Cardiac muscle cell (in vitro differentiated cells and primary cell): Measurements from ENCODE around the gene MAML3. TPM values are rescaled to one million over a fixed set of nuclear protein-coding genes. Genes with fewer than 3 reads are reported as not detected.

Source experiments
- DNase-seq, 2 donors: peaks; one replicate each; pipeline versions ENCODE4 v3.0.0 to v3.0.0-alpha.2; 2010 to 2017; ENCODE audit warnings: low read depth in 1 of 2, low spot score in 1 of 2
- H3K27ac ChIP-seq: fragments of 200-600 bp; sonication (generic); 2 replicates; pipeline ENCODE4 v1.5.1; 2016
- H3K27me3 ChIP-seq: fragments of 200-600 bp; sonication (generic); 2 replicates; pipeline ENCODE4 v1.6.0; 2016; ENCODE audit warnings: control low read depth
- H3K36me3 ChIP-seq: fragments of 200-600 bp; sonication (generic); 2 replicates; pipeline ENCODE4 v1.5.1; 2016; ENCODE audit warnings: control low read depth
- H3K4me1 ChIP-seq: fragments of 200-600 bp; sonication (generic); 2 replicates; pipeline ENCODE4 v1.8.1; 2017; ENCODE audit warnings: low read depth, mild to moderate bottlenecking, mixed run types
- H3K4me3 ChIP-seq: fragments of 200-600 bp; sonication (generic); 2 replicates; pipeline ENCODE4 v1.5.1; 2016; ENCODE audit warnings: mild to moderate bottlenecking
- H3K9me3 ChIP-seq: fragments of 200-600 bp; sonication (generic); 2 replicates; pipeline ENCODE4 v1.5.1; 2017; ENCODE audit warnings: low read depth, mild to moderate bottlenecking, control low read depth
- polyA plus RNA-seq: library from polyadenylated mRNA; unstranded; fragments of >200 nt; fragmentation: Nextera tagmentation; extraction: Ambion mirVana; gene quantifications from 2 replicates; pipeline ENCODE4 v1.2.1, GENCODE V29; 2016
- total RNA-seq: library from RNA; depleted of rRNA; stranded (reverse); fragments of >200 nt; gene quantifications from 2 replicates; pipeline ENCODE4 v1.2.3, GENCODE V29; 2016
- TF ChIP-seq, protein P1 (sequence below): IDR thresholded peaks from 2 replicates; pipeline ENCODE4 v1.5.1; 2012; ENCODE audit warnings: low read depth, mild to moderate bottlenecking, low read length

The MAML3 gene
- total and polyA plus RNA-seq, 2 experiments from 2014 or later = 7.8 to 22.8 TPM

DNA sequence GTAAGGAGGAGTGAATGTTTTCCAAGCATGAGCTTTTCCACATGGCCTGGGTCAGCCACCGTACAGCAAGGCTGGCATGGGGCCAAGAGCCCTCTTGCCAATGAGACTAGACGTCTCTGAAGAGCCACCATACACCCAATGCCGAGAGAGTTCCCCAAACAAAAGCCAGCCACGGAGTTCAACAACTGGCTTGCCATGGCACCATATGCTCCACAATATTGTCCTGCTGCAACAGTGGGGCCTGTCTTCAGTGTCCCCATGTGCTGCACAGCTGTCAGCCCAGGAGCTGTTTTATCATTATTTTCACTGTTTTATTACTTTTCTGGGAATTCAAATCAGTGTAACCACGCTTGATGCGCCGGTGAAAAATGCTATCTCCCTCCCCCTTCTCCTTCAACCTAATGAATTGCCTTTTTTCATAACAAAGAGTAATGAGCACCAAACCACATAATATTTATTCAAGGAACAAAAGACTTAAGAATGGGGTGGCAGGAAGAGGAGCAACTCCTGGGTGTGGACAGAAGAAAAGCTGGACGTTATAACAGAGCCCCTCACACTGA, 18.4 kb downstream of the MAML3 start:
- Histone ChIP-seq H3K4me3 (no peak overlapping the region), H3K27ac (no peak overlapping the region), H3K36me3 (no peaks in the 10 kb centered on the region), H3K4me1 (peaks cover 26% of the 10 kb centered on the region), H3K9me3 (no peaks in the 10 kb centered on the region), H3K27me3 (no peaks in the 10 kb centered on the region)
- TF ChIP-seq, protein P1, sequence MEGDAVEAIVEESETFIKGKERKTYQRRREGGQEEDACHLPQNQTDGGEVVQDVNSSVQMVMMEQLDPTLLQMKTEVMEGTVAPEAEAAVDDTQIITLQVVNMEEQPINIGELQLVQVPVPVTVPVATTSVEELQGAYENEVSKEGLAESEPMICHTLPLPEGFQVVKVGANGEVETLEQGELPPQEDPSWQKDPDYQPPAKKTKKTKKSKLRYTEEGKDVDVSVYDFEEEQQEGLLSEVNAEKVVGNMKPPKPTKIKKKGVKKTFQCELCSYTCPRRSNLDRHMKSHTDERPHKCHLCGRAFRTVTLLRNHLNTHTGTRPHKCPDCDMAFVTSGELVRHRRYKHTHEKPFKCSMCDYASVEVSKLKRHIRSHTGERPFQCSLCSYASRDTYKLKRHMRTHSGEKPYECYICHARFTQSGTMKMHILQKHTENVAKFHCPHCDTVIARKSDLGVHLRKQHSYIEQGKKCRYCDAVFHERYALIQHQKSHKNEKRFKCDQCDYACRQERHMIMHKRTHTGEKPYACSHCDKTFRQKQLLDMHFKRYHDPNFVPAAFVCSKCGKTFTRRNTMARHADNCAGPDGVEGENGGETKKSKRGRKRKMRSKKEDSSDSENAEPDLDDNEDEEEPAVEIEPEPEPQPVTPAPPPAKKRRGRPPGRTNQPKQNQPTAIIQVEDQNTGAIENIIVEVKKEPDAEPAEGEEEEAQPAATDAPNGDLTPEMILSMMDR = no peak
- DNase-seq = peak; percentile 63 to 74

DNA sequence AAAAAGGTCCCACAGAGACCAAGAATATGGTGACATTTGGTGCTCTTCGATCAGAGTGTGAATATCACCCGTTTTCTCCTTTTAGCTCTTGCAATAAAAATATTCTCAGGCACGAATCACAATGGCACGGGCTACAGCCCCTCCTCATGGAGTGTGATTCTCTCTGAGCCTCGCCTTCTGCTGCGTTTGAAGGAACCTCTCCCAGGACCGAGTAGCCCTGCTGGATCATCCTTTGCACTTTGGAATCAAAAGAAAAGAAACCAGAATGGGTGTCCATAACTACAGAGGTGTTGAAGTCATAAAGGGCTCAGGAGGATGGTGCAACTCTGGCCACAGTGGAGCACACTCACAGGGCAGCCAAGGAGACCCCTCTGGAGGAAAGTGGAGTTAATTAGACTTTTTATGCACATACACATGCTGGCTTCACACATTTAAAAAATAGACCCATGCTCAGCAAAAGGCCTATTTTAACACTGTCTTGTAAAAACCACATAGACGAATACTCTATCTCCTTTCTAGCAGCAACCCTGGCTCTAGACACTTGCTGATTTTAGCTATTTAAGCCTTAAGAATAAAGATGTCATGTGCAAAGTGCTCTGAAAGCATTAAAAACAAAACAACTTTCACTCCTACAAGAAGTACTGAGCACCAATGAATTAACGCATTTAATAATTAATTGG, 19.1 kb downstream of the MAML3 start:
- Histone ChIP-seq H3K27me3 (no peaks in the 10 kb centered on the region), H3K36me3 (no peaks in the 10 kb centered on the region), H3K4me1 (peaks cover 26% of the 10 kb centered on the region), H3K27ac (no peak overlapping the region), H3K4me3 (no peak overlapping the region), H3K9me3 (no peaks in the 10 kb centered on the region)
- TF ChIP-seq, protein P1 = no peak
- no peak for DNase-seq

DNA sequence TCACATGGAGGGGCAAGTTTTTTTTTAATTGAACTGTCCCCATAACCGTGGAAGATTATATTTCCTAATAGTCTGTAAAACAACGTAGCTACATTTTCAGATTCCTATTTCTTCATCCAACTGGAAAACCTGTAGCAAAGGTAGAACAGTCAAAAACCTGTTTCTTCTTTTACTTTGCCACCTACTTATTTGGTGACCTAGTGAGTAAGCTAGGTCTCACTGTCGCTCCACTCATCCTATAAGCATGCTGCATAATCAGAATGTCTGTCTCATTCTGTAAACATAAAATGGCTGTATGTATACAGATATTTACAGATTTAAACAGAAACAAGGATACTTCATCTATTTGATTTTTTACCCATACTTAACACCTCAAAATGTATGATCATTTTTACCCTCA, 20.4 kb downstream of the MAML3 start:
- no peak for DNase-seq
- Histone ChIP-seq H3K4me1 (peaks cover 24% of the 10 kb centered on the region), H3K27me3 (no peaks in the 10 kb centered on the region), H3K9me3 (no peaks in the 10 kb centered on the region), H3K4me3 (no peak overlapping the region), H3K36me3 (no peaks in the 10 kb centered on the region), H3K27ac (no peak overlapping the region)
- TF ChIP-seq, protein P1 = no peak

DNA sequence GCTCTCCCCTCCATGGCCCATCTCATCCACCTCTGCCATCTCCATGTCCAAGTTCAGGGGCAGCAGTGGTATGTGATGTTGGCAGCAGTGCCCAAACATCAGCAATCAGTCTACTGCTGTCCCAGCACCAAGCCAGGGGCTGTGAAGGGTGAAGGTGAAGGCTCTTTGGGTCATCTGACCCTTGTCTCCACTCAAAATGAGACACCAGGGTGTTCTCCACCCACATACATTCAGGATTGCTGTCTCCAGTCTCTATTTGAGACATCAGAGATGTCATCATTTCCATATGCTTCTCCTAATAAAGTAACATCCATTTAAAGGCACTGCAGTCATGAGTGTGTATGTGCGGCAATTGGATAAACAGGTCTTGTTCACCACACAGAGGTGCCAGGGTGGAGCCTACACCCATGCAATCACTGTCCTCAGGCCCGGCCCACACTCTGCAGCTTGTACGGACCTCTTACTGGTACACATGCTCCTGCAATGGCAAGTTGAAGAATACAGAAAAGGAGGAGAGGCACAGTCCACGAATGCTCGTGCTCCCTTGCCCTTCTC, 22.2 kb downstream of the MAML3 start:
- DNase-seq = no peak
- H3K36me3 ChIP-seq = no peaks in the 10 kb centered on the region
- H3K27me3 ChIP-seq = no peaks in the 10 kb centered on the region
- no peaks in the 10 kb centered on the region for H3K9me3 ChIP-seq
- no peak overlapping the region for H3K4me3 ChIP-seq
- no peak overlapping the region for H3K27ac ChIP-seq
- H3K4me1 ChIP-seq = peaks cover 13% of the 10 kb centered on the region
- TF ChIP-seq, protein P1 = no peak

DNA sequence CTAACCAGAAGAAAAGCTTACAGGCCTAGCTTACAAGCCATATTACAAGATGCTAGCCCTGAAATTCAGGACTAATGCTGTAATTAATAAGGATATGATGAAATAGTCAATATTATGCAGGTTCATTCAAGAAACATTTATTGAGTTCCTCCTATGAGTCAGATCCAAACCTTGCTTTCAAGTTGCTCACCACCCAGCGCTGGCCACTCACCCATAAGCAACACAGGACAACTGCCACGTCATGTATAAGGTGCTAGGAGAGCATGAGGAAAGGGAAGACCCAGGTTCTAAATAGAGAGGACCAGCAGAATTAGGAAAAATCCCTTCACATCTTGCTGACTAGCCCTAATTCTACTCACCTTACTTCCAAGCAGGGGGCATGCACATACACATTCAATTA, 23.3 kb downstream of the MAML3 start:
- TF ChIP-seq, protein P1 = no peak

More for the DNA sequence above, 23.3 kb downstream of the MAML3 start:
- no peak overlapping the region for H3K27ac ChIP-seq
- no peaks in the 10 kb centered on the region for H3K27me3 ChIP-seq
- H3K9me3 ChIP-seq = no peaks in the 10 kb centered on the region
- no peak for DNase-seq
- no peaks in the 10 kb centered on the region for H3K36me3 ChIP-seq
- H3K4me1 ChIP-seq = peaks cover 12% of the 10 kb centered on the region
- no peak overlapping the region for H3K4me3 ChIP-seq
